GM13976 (cell line): ENCODE results near the gene CDK5RAP1.

ENCODE experiments used
- DNase-seq: peaks from one replicate; pipeline ENCODE4 v3.0.0; 2012; ENCODE audit warnings: low spot score
- CTCF ChIP-seq: IDR thresholded peaks from 2 replicates; pipeline ENCODE4 v1.5.1; 2012; ENCODE audit warnings: borderline replicate concordance, mild to moderate bottlenecking; ENCODE audit not compliant: insufficient read depth; ENCODE audit errors: extremely low read depth, missing control alignments, control extremely low read depth
- in situ Hi-C: fragments of 300-500 bp; cut with MboI; formaldehyde crosslinking; loops from one replicate; pipeline ENCODE4 v1.12.0; 2022; ENCODE audit warnings: low sequenced_read_pairs, mixed read lengths, inconsistent platforms; ENCODE audit not compliant: unreplicated experiment

CDK5RAP1 gene

GRCh38 chr20:33408313-33408712, 7.0 kb upstream of the CDK5RAP1 start:
- DNase-seq: no peak
- TF ChIP-seq CTCF: no peak
- in situ Hi-C loops: no loop called here

- in situ Hi-C loops: no loop called here
- DNase-seq: no peak
- no peak for TF ChIP-seq CTCF
Observed at GRCh38 chr20:33407796-33408195, 6.5 kb upstream of the CDK5RAP1 start.

- no peak for DNase-seq
- in situ Hi-C loops: no loop called here
- TF ChIP-seq CTCF: no peak
Observed at GRCh38 chr20:33407251-33407650, 5.9 kb upstream of the CDK5RAP1 start.

- no peak for TF ChIP-seq CTCF
- in situ Hi-C loops: no loop called here
- DNase-seq: no peak
Observed at GRCh38 chr20:33404281-33404680, 3.0 kb upstream of the CDK5RAP1 start.

- no peak for TF ChIP-seq CTCF
- DNase-seq: no peak
- in situ Hi-C loops: no loop called here
Observed at GRCh38 chr20:33401921-33402369, 626 bp upstream of the CDK5RAP1 start.

- in situ Hi-C loops: no loop called here
- no peak for TF ChIP-seq CTCF
- DNase-seq: peak; percentile 46
Observed at GRCh38 chr20:33400812-33401183, 521 bp downstream of the CDK5RAP1 start.

GRCh38 chr20:33399924-33400323, 1.4 kb downstream of the CDK5RAP1 start:
- in situ Hi-C loops: no loop called here
- DNase-seq: no peak
- TF ChIP-seq CTCF: no peak
